GM21786 (cell line): ENCODE data around the gene PALLD.

Source experiments
- ATAC-seq: cut with Tn5 transposase; IDR thresholded peaks from one replicate; pipeline ENCODE4 v1.9.1; 2021; ENCODE audit not compliant: unreplicated experiment

Gene PALLD

DNA sequence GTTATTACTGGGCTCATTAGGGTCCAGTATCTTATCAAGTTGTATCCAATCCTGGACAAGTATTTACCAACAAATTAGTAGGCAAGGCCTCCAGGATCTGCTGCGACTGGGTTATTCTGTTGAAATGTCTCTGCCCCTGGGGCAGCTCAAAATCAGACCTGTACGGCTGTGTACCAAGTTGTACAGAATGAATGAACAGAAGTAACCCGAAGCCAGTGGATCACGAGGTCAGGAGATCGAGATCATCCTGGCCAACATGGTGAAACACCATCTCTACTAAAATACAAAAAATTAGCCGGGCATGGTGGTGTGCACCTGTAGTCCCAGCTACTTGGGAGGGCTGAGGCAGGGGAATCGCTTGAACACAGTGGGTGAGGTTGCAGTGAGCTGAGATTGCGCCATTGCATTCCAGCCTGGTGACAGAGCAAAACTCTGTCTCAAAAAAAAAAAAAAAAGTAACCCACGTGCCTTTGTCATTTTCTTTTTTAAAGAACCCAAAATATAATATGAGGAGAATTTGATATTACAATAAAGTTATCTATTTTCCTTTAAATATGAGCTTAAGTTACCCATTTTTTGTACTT lies 385.9 kb downstream of the PALLD start:
- no peak for ATAC-seq

DNA sequence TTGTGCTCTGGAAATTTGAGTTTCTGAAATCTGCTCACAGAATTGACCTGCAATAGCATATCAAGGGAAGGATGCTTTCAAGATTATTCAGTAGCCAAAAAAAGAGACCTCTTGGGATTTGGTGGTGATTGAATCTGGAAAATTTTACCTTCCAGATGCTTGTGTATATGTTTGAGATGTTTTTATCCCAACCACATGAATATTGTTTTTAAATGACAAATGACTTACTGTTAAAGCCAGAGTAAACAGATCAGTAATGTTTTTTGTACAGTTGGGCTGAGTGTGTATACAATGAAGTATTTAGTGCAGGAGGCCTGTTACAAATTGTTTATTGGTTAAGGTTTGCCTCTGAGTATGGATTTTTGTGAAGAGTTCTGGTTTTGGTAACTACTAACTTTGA lies 386.7 kb downstream of the PALLD start:
- ATAC-seq: no peak

GRCh38 chr4:168884251-168885124 lies 387.6 kb downstream of the PALLD start:
- no peak for ATAC-seq

DNA sequence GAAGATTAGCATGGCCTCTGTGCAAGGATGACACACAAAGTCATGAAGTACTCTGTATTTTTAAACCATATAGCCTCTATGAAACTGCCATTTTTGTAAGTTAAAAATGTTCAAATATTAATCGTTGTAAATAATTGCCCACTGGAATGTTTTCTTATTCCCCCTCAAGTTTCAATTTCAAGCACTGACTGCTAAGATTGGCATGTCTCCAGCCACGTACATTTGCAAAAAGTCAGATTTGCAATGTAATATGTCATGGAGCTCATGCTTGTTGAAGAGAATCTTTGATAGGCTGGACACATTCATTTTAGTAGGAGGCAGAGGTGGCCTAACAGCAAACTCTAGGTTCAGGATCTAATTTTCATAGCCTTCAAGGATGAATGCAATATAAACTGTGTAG lies 388.5 kb downstream of the PALLD start:
- no peak for ATAC-seq

- ATAC-seq: no peak
Measured at GRCh38 chr4:168886351-168886750, 389.5 kb downstream of the PALLD start.

- no peak for ATAC-seq
Measured at GRCh38 chr4:168887809-168888208, 391.0 kb downstream of the PALLD start.

DNA sequence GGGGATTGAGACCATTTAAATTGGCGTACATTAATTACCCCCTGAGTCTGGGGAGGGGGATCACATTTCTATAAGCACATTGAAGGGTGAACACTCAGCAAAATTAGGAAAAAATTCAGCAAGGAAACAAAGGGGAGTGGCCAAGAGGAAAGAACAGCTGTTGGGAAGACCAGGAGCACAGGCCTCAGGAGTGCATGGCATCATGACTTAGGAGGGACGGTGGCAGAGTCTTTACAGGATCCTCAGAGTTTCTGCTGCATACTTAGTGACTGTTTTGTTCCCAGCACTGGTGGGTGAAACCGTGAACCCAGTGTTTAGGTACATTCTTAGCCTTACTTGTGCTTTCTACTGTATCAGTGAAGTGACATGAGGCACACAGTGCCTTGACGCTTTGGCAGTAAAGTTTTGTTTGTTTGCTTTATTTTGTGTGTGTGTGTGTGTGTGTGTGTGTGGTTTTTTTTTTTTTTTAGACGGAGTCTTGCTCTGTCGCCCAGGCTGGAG lies 391.9 kb downstream of the PALLD start:
- no peak for ATAC-seq

GRCh38 chr4:168891086-168891485 lies 394.2 kb downstream of the PALLD start:
- no peak for ATAC-seq

GRCh38 chr4:168891688-168892087 lies 394.8 kb downstream of the PALLD start:
- no peak for ATAC-seq

DNA sequence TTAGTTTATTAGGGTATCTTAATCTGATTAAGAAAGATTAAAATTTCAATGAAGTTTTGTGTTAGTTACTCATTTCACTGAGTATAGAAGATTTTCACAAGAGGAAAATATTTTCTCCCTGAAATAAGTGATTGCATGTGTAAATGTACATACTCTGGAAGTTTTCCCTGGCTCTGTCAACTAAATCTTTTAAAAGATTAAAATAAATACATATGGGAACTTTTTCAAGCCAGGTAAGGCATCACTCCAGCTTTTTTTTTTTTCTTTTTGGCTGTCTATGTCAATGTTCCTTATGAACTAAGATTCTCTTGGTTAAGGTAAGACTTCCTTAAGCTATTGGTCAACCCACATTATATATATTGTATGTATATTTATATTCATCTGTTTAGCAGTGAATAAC lies 395.6 kb downstream of the PALLD start:
- no peak for ATAC-seq

DNA sequence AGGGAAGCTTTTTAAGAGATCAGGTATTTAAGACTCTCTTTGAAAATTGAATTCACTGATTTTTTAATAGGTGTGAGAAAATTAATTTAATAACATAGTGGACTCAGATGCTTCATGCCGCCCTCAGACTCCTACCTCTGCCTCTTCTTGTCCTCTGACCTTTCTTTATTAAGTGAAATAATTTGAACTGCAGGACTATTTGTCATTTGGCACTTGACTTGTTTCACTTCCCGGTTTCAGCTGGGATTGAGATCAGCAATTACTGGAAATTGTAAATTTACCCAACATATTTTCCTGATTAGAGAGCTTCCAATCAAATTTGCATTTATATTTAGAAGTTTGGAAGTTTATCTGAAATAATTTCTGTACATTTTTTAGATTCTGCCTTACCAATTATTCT lies 396.4 kb downstream of the PALLD start:
- ATAC-seq: no peak

- no peak for ATAC-seq
Measured at GRCh38 chr4:168893807-168894206, 397.0 kb downstream of the PALLD start.

- ATAC-seq: no peak
Measured at GRCh38 chr4:168900080-168900479, 403.2 kb downstream of the PALLD start.

DNA sequence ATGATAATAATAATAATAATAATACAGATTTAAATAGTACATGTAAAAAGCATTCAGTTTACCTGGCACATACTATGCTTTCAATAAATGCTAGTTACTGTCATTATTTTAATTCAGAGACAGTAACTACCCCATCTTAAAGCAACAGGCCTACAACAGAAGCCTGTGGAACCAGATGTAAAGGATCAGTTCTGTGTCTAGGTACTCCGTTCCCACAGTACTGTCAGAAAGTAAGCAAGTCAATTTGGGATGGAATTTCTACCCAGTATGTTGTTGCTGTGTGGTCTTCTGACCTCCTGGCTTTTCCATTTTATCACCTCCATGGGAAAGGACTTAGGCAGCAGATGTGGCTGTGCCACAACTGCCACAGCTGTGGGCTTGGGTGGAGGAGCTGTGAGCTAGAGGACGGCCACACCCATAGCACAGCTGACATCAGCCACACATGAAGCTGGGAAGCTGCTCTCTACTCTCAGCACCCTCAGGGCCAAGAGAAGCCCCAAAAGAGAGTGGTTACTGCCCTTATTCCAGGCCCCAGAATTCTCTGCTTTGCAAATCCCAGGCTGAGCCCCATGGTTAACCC lies 410.4 kb downstream of the PALLD start:
- ATAC-seq: no peak

- no peak for ATAC-seq
Measured at GRCh38 chr4:168908093-168908492, 411.2 kb downstream of the PALLD start.

GRCh38 chr4:168908851-168909273 lies 412.0 kb downstream of the PALLD start:
- no peak for ATAC-seq

DNA sequence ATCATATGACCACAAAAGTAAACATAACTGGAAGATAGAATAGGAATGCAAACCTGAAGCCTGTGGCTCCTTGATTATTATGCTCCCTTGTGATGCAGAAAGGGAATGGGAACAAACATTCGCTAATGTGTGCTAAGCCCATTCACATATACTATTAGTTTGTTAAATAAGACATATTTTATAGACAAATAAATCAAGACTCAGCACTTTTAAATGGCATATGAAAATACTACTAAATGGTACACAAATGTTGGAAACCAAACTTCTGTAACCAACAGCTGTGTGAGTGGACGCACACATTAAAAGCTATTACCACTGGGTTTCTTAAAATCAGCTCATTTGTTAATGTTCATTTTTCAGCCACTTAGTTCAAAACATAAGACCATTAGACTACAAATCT lies 417.2 kb downstream of the PALLD start:
- ATAC-seq: no peak

GRCh38 chr4:168917138-168917779 lies 420.4 kb downstream of the PALLD start:
- ATAC-seq: no peak

DNA sequence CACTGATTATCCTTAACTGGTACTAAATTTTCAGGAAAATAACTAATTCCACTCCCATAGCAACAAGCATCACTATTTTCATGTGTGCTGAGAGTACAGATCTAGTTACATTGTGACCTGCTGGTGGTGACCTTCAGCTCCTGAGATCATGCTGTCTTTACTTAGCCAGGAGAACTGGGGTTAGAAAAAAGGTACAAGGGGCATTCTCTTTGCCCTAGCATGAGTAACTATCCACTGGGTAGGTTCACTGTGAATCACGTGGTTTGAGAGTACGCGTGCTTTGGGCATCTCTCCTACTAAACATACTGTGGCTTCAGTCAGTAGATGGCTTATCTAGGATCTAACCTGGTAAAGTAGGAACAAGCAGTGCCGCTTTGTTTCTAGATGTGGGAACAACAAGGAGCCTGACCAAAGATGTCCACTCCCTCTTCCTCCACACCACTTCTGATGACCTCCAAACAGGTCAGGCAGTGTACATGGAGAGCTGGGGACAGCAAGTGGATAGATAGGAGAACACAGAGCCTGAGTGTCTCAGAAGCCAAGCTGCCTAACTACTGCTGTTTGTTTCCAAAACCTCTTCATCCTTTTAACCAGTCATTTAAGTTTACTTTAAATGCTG lies 423.0 kb downstream of the PALLD start:
- ATAC-seq: no peak

GRCh38 chr4:168920441-168921065 lies 423.7 kb downstream of the PALLD start:
- ATAC-seq: no peak
